CD1c-positive myeloid dendritic cell (primary cell): Measurements from ENCODE around the gene FRMPD2.
"Not testable (repeated sequence)": the region's sequence is repeated elsewhere in the genome, so short reads cannot be mapped to it uniquely, and the experiment has no call there.

Experiments used
- DNase-seq: peaks from one replicate; pipeline ENCODE4 v3.0.0-alpha.2; 2016; ENCODE audit errors: extremely low spot score

The FRMPD2 gene

DNA sequence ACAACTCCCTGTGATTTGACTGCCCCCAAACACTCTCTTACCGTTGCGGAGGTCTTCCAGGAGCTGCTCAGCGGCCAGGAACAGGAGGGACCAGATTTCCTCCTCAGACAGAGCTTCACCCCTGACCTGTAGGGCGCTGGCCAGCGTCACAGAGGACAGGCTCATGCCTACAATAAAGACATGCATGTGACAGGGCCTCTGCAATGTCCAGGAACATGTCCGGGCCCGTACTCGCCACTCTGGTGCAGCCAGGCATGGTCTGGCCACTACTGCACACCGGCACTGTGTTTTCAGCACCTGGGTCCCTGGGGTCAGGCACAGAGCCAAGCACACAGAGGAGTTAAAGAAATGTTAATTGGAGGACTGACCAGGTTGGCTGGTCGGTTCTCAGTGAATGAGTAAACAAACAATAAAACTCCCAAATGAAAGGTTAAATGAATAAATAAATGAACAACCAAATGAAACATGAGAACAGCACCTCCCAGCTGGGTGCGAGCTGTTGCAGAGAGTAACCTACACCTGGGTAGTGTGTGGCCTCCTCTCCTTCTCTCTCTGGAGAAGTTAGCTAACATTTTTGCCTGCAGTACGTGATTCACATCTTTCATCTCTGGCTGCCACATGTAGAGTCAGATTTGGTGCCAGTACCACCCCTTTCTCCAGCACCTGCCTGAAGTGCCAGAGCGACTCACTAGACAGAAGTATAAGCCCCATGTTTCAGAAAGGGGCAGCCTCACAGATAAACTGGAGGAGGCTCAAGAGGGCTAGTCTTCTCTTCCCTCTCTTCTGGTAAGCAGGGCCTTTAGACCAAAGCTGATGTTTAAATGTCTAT lies 22.8 kb downstream of the FRMPD2 start:
- DNase-seq = no peak

DNA sequence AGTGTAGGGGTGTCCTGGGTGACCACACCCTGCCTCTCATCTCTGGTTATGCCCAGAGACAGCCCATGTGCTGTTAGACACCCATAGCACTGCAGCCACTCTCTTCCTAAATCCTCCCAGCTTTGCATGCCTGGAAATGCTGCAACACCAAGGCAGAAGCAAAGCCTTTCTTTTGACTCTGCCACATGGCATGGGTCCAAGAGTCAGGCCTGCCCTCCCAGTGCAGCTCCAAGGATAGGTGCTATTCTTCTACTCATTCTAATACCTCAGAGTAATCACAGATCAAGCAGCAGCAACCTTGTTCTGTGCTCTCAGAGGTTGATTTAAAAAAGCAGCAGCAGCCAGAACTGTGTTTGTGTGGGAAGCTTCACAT lies 23.4 kb downstream of the FRMPD2 start:
- DNase-seq = no peak

DNA sequence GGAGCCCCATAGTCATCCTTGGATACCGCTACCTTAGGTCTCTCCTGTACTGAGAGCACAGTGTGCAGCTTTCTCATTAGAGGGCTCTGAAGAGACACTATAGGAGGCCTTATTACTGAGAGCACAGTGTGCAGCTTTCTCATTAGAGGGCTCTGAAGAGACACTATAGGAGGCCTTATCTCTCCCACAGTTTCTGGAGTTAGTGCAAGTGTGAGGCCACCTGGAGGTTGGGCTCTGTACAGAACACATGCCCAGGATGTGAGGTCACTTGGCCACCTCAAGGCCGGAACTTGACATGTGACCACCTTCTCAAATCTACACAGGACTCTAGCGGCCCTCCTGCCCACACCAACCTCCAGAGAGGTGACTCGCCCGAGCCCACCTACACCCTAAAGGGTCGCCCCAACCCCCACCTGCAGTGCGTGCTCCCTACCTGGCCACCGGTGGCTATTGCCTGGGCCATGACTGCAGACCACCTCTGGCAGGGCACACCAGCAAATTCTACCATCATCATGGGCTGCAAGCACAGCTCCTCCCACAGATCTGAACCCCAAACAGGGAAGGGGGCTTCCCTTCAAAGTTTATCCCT lies 24.6 kb downstream of the FRMPD2 start:
- DNase-seq = no peak

DNA sequence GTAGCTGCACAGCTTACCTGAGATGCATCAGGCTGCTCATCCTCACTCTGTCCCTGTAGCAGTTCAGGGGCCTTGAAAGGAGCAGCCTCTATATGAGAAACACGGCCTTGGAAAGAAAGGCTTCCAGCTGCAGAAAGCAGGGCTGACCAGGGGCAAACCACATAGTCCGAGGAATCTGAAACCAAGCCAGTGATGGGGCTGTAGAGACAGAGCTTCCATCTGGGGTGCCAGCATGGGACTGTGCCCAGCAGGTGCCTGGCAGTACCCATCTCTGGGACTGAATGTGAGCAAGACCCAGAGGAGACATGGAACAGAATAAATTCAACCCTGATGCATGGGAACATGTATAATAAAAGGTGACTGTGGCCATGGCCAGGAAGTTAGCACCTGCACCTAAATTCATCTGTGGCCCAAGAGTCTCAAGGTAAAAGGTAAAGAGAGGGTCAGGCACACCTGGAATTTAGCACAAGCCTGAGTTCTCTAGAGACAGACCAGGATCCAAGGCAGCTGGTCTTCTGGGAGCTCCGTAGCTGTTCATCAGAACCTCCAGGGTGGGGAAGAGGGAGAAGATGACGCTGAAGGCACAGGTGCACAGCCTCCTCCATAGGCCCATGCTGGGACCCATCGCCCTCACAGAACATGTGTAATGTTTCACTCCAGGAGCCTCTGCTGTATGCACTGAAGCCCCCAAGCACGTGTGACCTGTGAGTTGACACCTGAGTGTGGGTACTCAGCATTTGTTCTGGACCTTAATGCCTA lies 25.3 kb downstream of the FRMPD2 start:
- no peak for DNase-seq

DNA sequence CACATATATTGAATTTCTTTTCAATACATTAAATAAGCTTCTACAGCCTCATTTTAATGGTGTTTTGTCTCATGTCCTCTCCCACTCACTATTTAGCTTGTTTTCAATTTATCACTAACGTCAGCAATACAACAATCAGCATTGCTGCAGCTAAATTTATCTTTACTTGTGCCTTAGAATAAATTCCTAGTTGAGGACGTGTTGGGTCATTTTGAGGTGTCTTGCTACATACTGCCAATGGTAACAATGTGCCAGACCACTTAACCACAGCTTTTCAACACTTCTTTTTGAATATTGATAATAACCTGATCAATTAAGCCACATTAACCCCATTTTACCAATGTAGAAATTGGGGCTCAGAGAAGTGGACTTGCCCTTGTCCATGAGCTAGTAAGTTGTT lies 26.0 kb downstream of the FRMPD2 start:
- no peak for DNase-seq

DNA sequence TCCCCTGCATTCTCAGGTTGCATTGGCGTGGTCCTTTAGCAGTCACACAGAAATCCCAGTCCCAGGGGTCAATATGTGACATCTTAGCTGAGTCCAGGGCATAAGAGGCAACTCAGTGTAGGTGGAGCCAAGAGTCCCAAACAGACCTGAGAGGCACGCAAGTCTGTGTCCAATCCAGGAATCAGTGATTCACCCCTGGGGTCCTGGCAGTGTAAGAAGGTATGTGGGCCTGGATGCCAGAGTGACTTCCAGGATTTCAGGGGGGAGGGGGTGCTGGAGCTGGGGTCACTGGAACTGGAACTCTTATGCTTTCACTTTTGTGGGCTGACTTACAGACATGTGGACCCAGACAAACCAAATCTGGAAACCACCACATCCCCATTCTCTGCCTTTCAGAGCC lies 26.8 kb downstream of the FRMPD2 start:
- DNase-seq = no peak

DNA sequence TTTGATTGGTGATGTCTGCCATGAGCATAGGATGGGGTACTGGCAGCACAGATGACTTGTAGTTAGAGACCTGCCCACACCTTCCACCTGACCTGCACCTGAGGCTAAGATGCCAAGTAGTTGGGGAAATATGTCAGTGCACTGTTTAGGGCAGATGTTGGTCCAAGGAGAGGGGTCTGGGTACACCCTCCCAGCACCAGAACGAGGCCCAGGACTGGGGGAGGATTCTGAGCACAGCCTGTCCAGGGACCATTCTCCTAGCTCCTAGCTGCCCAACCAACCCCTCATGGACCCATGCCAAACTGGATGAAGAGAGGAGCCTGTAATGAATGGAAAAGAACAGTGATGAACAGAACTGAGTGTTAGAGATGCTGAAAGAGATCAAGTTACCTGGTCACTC lies 28.0 kb downstream of the FRMPD2 start:
- no peak for DNase-seq

DNA sequence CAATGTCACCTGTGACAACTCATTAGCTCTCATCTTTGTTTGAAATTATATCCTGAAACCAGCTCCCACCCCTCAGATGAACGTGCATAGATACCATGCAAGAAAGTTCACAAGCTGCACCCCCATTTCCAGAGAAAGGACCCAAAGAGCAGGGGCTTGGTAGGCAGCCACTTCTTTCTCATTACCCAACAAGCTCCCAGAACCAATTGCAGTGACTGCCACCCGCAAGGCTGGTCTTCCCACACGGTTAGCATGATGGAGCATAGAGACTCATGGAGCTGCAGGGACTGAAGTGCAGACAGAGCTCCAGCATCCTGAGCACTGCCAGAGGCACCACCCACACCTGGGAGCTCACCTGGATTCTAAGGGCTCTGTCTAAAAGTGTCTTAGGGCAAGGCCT lies 28.5 kb downstream of the FRMPD2 start:
- no peak for DNase-seq

DNA sequence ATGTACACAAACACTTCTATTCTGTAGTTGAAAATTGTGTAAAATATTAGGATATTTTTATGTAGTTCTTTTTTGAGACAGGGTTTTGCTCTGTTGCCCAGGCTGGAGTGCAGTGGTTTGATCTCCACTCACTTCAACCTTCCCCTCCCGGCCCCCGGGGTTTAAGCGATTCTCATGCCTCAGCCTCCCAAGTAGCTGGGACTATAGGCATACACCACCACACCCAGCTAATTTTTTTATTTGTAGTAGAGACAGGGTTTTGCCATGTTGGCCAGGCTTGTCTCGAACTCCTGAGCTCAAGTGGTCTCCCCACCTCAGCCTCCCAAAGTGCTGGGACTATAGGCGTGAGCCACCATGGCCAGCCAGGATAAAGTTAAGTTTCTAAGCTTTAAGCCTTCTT lies 30.6 kb downstream of the FRMPD2 start:
- not testable (repeated sequence) for DNase-seq

DNA sequence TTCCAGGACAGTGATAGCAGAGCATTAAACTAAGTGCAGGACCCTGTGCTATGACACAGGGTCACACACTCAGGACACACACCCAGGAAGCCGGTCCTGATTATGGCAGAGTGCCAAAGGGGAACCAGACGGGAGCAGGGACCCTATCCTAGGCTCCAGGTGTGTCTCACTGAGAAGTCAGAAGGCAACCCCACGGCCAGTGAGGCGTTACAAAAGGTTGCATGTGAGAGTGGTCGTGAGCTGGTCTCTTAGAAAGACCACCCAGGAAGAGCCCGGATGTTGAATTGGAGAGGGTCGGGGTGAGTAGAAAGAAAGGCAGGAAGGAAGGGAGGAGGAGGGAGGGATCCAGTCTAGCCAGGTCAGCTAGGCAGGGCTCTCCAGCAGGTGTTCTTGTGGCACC lies 31.0 kb downstream of the FRMPD2 start:
- no peak for DNase-seq

DNA sequence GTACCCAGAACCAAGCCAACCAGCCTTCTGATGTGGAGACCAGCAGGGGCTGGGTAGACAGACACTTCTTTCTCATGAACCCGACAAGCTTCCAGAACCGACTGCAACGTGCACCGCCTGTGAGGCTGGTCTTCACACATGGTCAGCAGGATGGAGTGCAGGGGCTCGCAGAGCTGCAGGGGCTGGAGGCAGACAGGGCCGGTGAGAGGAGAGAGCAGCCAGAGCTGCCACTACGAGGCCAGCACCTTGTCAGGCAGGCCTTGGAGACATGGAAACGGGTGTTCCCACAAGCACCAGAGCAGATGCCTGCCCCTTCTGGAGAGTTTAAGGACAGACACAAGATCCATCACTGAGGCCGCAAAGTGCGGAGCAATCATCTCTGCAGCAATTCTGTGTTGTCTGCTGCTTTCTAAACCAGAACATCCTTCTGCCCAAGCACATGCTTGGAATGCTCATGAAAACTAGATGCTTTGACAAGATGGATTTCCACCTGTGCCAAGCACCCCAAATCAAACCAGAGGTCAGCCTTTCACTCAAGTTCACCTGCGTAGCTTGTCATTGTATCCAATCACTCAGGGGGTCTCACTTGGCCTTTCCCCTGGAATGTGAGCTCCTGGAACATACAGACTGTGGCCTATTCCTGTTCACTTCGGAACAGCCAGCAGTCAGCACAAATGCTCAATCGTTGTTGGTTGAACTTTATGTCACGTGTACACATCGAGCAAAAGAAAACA lies 32.2 kb downstream of the FRMPD2 start:
- no peak for DNase-seq

DNA sequence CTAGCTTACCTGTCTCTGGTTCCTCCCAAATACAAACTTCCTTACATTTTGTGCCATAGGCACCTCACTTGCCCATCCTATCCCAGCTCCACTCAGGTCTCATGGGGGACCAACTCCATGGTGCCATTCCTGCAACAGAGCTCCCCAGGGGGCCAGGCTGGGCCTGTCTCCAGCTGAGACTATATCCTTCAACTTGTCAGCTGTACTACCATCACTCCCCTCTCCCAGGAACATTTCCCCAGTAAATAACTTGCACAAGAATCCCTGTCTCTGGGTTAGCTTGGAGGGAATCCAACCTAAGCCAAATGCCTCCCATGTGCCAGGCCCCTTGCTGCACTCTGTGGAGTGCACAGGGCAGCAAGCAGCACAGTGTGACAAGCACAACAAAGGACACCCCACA lies 33.2 kb downstream of the FRMPD2 start:
- DNase-seq = no peak

DNA sequence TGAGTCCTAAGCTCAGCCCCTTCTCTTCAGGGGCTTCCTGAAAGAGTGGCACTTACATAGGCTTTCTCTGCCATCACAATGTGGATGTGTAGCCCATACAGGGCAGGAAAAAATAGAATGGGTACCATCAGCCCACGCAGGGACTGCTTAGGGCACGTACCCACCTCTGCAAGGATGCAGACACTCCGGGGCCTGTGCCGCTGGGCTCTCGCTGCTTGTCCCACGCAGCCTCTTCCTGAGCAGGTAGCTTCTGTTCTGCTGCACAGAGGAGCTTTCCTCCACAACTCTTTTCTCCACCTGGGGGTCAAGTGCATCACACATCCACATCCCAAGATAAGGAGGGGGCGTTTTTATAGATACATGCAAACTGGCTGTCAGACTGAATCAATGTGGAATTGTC lies 34.3 kb downstream of the FRMPD2 start:
- no peak for DNase-seq

DNA sequence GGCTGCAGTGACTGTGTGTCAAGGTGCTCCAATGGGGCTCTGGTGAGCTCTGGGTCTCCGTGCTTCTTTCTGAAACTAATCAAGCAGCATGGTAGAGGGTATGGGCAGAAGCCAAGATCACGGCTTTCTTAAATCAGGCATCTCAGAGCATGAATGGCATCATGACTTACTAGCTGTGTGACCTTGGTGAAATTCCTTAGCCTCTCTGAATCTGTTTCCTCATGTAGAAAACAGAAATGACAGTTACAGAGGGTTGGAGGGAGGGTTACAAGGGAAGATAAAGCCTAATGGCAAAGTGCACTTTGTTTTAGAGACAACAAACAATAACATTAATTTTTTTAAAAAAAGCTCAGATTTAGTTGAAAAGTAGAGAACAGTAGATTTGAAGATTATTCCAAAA lies 34.9 kb downstream of the FRMPD2 start:
- DNase-seq = no peak

DNA sequence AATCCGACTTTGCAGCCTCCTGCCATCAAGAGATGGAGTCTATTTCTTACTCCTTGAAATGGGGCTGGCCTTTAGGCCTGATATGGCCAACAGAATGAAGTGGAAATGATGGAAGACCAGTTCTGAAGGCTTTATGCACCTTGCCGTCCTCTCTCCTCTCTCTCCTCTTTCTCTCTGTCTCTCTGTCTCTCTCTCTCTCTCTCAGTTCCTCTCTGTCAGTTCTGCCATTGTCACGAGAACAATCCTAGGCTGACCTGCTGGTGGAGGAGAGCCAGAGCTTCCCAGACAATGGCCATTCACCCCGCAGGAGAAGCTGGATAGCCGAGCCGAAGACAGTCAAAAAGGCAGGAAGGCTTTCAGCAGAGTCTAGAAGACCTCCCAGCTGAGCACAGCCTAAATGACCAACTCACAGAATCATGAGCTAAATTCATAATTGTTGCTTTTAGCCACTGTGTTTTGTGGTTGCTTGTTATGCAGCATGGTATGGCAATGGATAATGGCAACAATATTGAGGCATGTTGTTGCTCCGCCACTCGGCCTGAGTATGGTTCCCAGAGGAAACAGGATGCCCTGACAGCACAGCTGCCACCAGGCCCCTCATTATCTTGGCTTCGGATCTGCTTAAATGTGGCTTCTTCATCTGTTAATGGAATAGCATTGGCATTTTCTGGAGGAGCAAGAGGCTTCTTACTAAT lies 35.5 kb downstream of the FRMPD2 start:
- DNase-seq = no peak

DNA sequence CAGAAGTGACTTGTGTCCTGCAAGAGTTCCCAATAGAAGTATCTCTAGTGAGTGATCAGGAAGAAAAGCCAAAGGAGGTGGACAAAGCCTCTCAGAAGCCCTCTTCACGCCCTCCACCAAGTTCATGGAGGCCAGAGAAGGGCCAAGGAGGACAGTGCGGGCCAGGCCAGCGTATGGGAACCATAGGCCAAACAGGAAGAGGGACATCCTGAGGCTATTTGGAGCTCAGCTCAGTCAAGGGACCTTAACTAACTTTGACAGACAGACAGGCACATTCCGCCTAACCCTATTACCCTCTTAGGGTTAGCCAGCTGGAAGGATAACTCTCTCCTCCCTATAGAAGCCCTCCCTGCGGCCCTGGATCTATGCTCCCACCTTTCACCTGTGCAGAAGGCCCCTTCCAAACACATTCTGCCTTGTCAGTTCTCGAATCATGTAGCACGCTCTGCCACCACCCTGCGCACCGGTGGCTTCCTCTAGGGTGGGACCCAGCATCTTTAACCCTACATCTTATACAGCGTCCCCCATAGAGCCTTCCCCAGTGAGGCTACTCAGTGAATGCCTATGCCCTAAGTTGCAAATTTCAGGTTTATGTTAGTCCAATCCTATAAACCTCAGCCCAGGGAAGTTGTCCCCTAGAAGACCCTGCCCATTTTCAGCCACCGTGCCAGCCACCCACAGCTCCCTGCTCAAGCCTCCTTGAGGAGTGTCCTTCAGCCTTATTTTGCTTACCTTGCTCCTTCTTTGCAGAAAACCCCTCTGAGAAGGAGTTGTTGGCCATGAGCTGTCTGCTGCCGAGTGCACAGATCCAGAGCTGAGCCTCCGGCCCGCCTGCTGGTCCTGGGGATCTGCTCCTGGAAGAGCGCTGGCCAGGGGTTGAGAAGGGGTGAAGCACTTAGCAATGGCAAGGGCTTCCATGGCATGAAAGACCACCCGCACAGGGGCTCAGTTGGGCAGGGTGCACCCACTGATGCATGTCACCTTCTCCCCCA lies 36.9 kb downstream of the FRMPD2 start:
- DNase-seq = no peak

DNA sequence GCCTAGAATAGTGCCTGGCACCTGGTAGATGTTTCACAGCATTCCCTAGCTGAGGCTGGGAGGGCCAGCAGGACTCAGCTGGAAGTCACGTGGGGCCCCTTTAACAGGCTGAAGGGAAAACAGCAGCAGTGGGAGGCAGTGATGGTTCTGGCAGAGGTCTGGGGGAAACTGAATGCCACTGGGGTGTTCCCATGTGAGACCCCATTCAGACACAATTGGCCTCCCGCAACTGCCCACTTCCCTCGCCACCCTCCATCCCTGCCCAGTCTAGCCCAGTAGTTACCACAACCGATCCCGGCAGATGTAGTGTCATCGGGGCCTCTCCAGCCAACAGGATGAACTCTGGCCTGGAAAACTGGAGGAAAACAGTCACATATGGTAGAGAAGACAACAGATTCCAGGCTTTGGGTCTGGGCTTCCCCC lies 38.3 kb downstream of the FRMPD2 start:
- no peak for DNase-seq

DNA sequence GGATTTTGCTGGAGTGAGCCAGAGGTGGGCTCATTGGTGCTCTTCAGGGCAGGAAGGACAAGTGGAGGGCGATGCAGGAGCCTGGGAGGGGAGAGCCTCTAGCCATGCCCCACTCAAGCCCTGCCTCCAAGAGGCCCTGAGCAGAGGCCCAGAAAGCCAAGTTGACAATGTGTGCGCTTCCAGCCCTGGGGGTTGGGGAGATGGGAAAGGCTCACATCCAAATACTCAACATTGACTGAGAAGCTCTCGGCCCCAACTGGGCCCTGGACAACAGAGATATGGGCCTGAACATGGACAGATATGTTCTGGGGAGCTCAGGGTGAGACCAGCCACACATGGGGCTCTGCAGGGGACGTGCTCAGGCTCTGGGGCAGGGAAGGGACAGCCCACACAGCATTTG lies 39.0 kb downstream of the FRMPD2 start:
- no peak for DNase-seq

DNA sequence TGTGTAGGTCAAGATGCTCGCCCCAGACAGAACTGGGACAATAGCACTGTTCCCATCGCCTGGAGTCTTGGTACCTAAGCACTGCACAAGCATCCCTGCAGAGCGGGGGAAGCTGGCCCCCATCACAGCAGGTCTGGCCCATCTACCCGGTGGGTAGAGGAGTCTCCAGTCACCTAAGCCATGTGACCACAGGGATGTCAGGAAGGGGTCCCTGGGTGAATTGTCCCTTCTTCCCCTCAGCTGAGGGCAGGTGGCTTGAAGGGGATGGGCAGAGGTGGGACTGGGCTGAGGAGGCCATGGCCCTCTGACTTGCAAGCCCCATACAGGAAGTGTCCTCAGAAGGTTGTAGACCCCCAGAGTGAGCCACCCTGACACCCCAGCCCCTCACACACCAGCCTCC lies 39.7 kb downstream of the FRMPD2 start:
- no peak for DNase-seq

DNA sequence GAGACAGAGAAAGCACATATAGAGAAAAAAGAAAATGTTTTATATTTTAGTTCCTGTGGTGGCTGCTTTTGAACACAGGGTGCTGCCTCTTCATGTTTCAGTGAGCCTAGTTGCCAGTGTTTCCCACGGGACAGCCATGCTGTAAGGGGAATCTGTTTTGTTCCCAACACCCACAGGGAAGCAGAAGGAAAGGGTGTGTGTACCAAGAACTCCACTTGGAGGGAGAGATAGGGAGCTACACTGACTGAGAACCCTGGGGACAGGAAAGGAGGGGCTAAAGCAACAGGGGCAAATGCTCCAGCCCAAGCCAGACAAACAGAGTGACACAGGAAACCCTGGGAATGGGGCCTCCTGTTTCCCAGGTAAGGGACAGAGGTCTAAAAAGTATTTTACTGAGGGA lies 40.2 kb downstream of the FRMPD2 start:
- DNase-seq = no peak
